Testis (tissue), 2 donors: ENCODE measurements around the gene PARP1.

Experiments
- CTCF ChIP-seq, 3 experiments: fragments of 450-650 bp in 2 of 3; fragments of 200-600 bp in 1 of 3; sonication (generic) in 1 of 3; IDR thresholded peaks; one replicate each; pipeline ENCODE4 v1.5.1; 2016 to 2019; ENCODE audit warnings: antibody characterized with exemption in 3 of 3, mild to moderate bottlenecking in 2 of 3, moderate library complexity in 1 of 3
- POLR2A ChIP-seq: fragments of 450-650 bp; IDR thresholded peaks from one replicate; pipeline ENCODE4 v1.6.1; 2017; ENCODE audit warnings: antibody characterized with exemption, mild to moderate bottlenecking, moderate library complexity

- no peak for TF ChIP-seq CTCF (IDR thresholded peaks at IDR 0.05)
- TF ChIP-seq POLR2A = no peak
These were observed 19.8 kb downstream of the PARP1 start for GRCh38 chr1:226388131-226388530.
